C4-2B (cell line): ENCODE results near the gene PLA2G4B.

Source experiments
- H3K27ac ChIP-seq: fragments of 450-650 bp; 2 replicates; pipeline ENCODE4 v1.5.1; 2017
- CTCF ChIP-seq: fragments of 450-650 bp; conservative IDR thresholded peaks from 2 replicates; pipeline ENCODE4 v1.5.1; 2017; ENCODE audit warnings: mild to moderate bottlenecking
- ZFX ChIP-seq: fragments of 450-650 bp; IDR thresholded peaks from 2 replicates; pipeline ENCODE4 v1.6.1; 2017

PLA2G4B gene

GRCh38 chr15:41885321-41885720, 46.7 kb downstream of the PLA2G4B start:
- H3K27ac ChIP-seq: no peak overlapping the region
- TF ChIP-seq ZFX (no peak), CTCF (no peak)

GRCh38 chr15:41885841-41886240, 47.2 kb downstream of the PLA2G4B start:
- TF ChIP-seq CTCF (no peak), ZFX (no peak)
- no peak overlapping the region for H3K27ac ChIP-seq

GRCh38 chr15:41886741-41887140, 48.1 kb downstream of the PLA2G4B start:
- no peak for TF ChIP-seq ZFX

GRCh38 chr15:41887161-41887560, 48.5 kb downstream of the PLA2G4B start:
- no peak overlapping the region for H3K27ac ChIP-seq
- TF ChIP-seq CTCF (no peak), ZFX (no peak)

More at GRCh38 chr15:41886741-41887140, 48.1 kb downstream of the PLA2G4B start:
- H3K27ac ChIP-seq: no peak overlapping the region

GRCh38 chr15:41887893-41888292, 49.2 kb downstream of the PLA2G4B start:
- no peak overlapping the region for H3K27ac ChIP-seq
- no peak for TF ChIP-seq CTCF
- TF ChIP-seq ZFX: no peak

- TF ChIP-seq ZFX (no peak), CTCF (no peak)
- H3K27ac ChIP-seq: no peak overlapping the region
These were observed 50.1 kb downstream of the PLA2G4B start for GRCh38 chr15:41888662-41889253.

GRCh38 chr15:41890050-41890690, 51.5 kb downstream of the PLA2G4B start:
- TF ChIP-seq ZFX: no peak
- TF ChIP-seq CTCF: no peak
- no peak overlapping the region for H3K27ac ChIP-seq

GRCh38 chr15:41891226-41891625, 52.6 kb downstream of the PLA2G4B start:
- no peak for TF ChIP-seq CTCF
- TF ChIP-seq ZFX: no peak
- H3K27ac ChIP-seq: no peak overlapping the region
